ENCODE measurements around the gene TRAPPC12.

The TRAPPC12 gene

GRCh38 chr2:3465328-3465727 lies 85.8 kb downstream of the TRAPPC12 start:
- peaks cover 62% of the 10 kb centered on the region for H3K36me3 ChIP-seq (ENCODE audit: insufficient read depth, insufficient read length, low read length)
- DNase-seq (ENCODE audit: low read depth, low spot score), result no peak
- no peaks in the 10 kb centered on the region for H3K9me3 ChIP-seq (ENCODE audit: insufficient read depth, low read length)
- no peak overlapping the region for H3K4me3 ChIP-seq (ENCODE audit: insufficient read length, low read depth)
- no peaks in the 10 kb centered on the region for H3K27me3 ChIP-seq (ENCODE audit: insufficient read depth, insufficient read length)
- no peaks in the 10 kb centered on the region for H3K4me1 ChIP-seq (ENCODE audit: insufficient read depth, insufficient read length)
- TF ChIP-seq ZNF274 (IDR thresholded peaks at IDR 0.05; ENCODE audit: low read depth, low read length) (no peak), SUZ12 (IDR thresholded peaks at IDR 0.05; ENCODE audit: extremely low read depth, insufficient read depth, insufficient read length) (no peak), YY1 (IDR thresholded peaks at IDR 0.05; ENCODE audit: insufficient read depth, insufficient read length) (no peak)
- H3K9ac ChIP-seq (ENCODE audit: insufficient read length, low read depth), result no peak overlapping the region

GRCh38 chr2:3465844-3466481 lies 86.5 kb downstream of the TRAPPC12 start:
- Histone ChIP-seq H3K36me3 (ENCODE audit: insufficient read depth, insufficient read length, low read length) (peaks cover 57% of the 10 kb centered on the region), H3K9me3 (ENCODE audit: insufficient read depth, low read length) (no peaks in the 10 kb centered on the region), H3K4me1 (ENCODE audit: insufficient read depth, insufficient read length) (no peaks in the 10 kb centered on the region), H3K27me3 (ENCODE audit: insufficient read depth, insufficient read length) (no peaks in the 10 kb centered on the region), H3K4me3 (ENCODE audit: insufficient read length, low read depth) (no peak overlapping the region), H3K9ac (ENCODE audit: insufficient read length, low read depth) (peak overlapping the region; percentile 28)
- TF ChIP-seq ZNF274 (IDR thresholded peaks at IDR 0.05; ENCODE audit: low read depth, low read length) (no peak), YY1 (IDR thresholded peaks at IDR 0.05; ENCODE audit: insufficient read depth, insufficient read length) (no peak), SUZ12 (IDR thresholded peaks at IDR 0.05; ENCODE audit: extremely low read depth, insufficient read depth, insufficient read length) (no peak)
- DNase-seq (ENCODE audit: low read depth, low spot score), result no peak

- no peaks in the 10 kb centered on the region for H3K4me1 ChIP-seq (ENCODE audit: insufficient read depth, insufficient read length)
- no peak for TF ChIP-seq SUZ12 (IDR thresholded peaks at IDR 0.05; ENCODE audit: extremely low read depth, insufficient read depth, insufficient read length)
- TF ChIP-seq YY1 (IDR thresholded peaks at IDR 0.05; ENCODE audit: insufficient read depth, insufficient read length), result no peak
- TF ChIP-seq ZNF274 (IDR thresholded peaks at IDR 0.05; ENCODE audit: low read depth, low read length), result no peak
- no peak overlapping the region for H3K4me3 ChIP-seq (ENCODE audit: insufficient read length, low read depth)
- DNase-seq (ENCODE audit: low read depth, low spot score), result no peak
- no peaks in the 10 kb centered on the region for H3K27me3 ChIP-seq (ENCODE audit: insufficient read depth, insufficient read length)
- peaks cover 56% of the 10 kb centered on the region for H3K36me3 ChIP-seq (ENCODE audit: insufficient read depth, insufficient read length, low read length)
- H3K9me3 ChIP-seq (ENCODE audit: insufficient read depth, low read length), result no peaks in the 10 kb centered on the region
- H3K9ac ChIP-seq (ENCODE audit: insufficient read length, low read depth), result peak overlapping the region; percentile 28
These were observed 87.0 kb downstream of the TRAPPC12 start for GRCh38 chr2:3466482-3466863.

- TF ChIP-seq ZNF274 (IDR thresholded peaks at IDR 0.05; ENCODE audit: low read depth, low read length) (no peak), YY1 (IDR thresholded peaks at IDR 0.05; ENCODE audit: insufficient read depth, insufficient read length) (no peak), SUZ12 (IDR thresholded peaks at IDR 0.05; ENCODE audit: extremely low read depth, insufficient read depth, insufficient read length) (no peak)
- H3K4me1 ChIP-seq (ENCODE audit: insufficient read depth, insufficient read length), result no peaks in the 10 kb centered on the region
- DNase-seq (ENCODE audit: low read depth, low spot score), result no peak
- H3K36me3 ChIP-seq (ENCODE audit: insufficient read depth, insufficient read length, low read length), result peaks cover 59% of the 10 kb centered on the region
- H3K4me3 ChIP-seq (ENCODE audit: insufficient read length, low read depth), result no peak overlapping the region
- no peak overlapping the region for H3K9ac ChIP-seq (ENCODE audit: insufficient read length, low read depth)
- no peaks in the 10 kb centered on the region for H3K9me3 ChIP-seq (ENCODE audit: insufficient read depth, low read length)
- H3K27me3 ChIP-seq (ENCODE audit: insufficient read depth, insufficient read length), result no peaks in the 10 kb centered on the region
These were observed 87.5 kb downstream of the TRAPPC12 start for GRCh38 chr2:3466966-3467365.

GRCh38 chr2:3467654-3468053 lies 88.2 kb downstream of the TRAPPC12 start:
- Histone ChIP-seq H3K36me3 (ENCODE audit: insufficient read depth, insufficient read length, low read length) (peaks cover 63% of the 10 kb centered on the region), H3K4me1 (ENCODE audit: insufficient read depth, insufficient read length) (peaks cover under 1% of the 10 kb centered on the region), H3K9ac (ENCODE audit: insufficient read length, low read depth) (no peak overlapping the region), H3K4me3 (ENCODE audit: insufficient read length, low read depth) (no peak overlapping the region), H3K27me3 (ENCODE audit: insufficient read depth, insufficient read length) (no peaks in the 10 kb centered on the region), H3K9me3 (ENCODE audit: insufficient read depth, low read length) (no peaks in the 10 kb centered on the region)
- TF ChIP-seq YY1 (IDR thresholded peaks at IDR 0.05; ENCODE audit: insufficient read depth, insufficient read length) (no peak), ZNF274 (IDR thresholded peaks at IDR 0.05; ENCODE audit: low read depth, low read length) (no peak), SUZ12 (IDR thresholded peaks at IDR 0.05; ENCODE audit: extremely low read depth, insufficient read depth, insufficient read length) (no peak)
- DNase-seq (ENCODE audit: low read depth, low spot score), result no peak

- no peak for TF ChIP-seq SUZ12 (IDR thresholded peaks at IDR 0.05; ENCODE audit: extremely low read depth, insufficient read depth, insufficient read length)
- no peak for TF ChIP-seq YY1 (IDR thresholded peaks at IDR 0.05; ENCODE audit: insufficient read depth, insufficient read length)
- TF ChIP-seq ZNF274 (IDR thresholded peaks at IDR 0.05; ENCODE audit: low read depth, low read length), result no peak
- peaks cover 3% of the 10 kb centered on the region for H3K4me1 ChIP-seq (ENCODE audit: insufficient read depth, insufficient read length)
- peaks cover 65% of the 10 kb centered on the region for H3K36me3 ChIP-seq (ENCODE audit: insufficient read depth, insufficient read length, low read length)
- no peak overlapping the region for H3K4me3 ChIP-seq (ENCODE audit: insufficient read length, low read depth)
- H3K9ac ChIP-seq (ENCODE audit: insufficient read length, low read depth), result no peak overlapping the region
- DNase-seq (ENCODE audit: low read depth, low spot score), result no peak
- no peaks in the 10 kb centered on the region for H3K9me3 ChIP-seq (ENCODE audit: insufficient read depth, low read length)
- H3K27me3 ChIP-seq (ENCODE audit: insufficient read depth, insufficient read length), result no peaks in the 10 kb centered on the region
These were observed 88.9 kb downstream of the TRAPPC12 start for GRCh38 chr2:3468296-3468988.

GRCh38 chr2:3469486-3469885 lies 90.0 kb downstream of the TRAPPC12 start:
- Histone ChIP-seq H3K27me3 (ENCODE audit: insufficient read depth, insufficient read length) (no peaks in the 10 kb centered on the region), H3K36me3 (ENCODE audit: insufficient read depth, insufficient read length, low read length) (peaks cover 55% of the 10 kb centered on the region), H3K4me3 (ENCODE audit: insufficient read length, low read depth) (no peak overlapping the region), H3K4me1 (ENCODE audit: insufficient read depth, insufficient read length) (peaks cover 3% of the 10 kb centered on the region), H3K9ac (ENCODE audit: insufficient read length, low read depth) (no peak overlapping the region), H3K9me3 (ENCODE audit: insufficient read depth, low read length) (no peaks in the 10 kb centered on the region)
- DNase-seq (ENCODE audit: low read depth, low spot score), result no peak
- TF ChIP-seq YY1 (IDR thresholded peaks at IDR 0.05; ENCODE audit: insufficient read depth, insufficient read length) (no peak), ZNF274 (IDR thresholded peaks at IDR 0.05; ENCODE audit: low read depth, low read length) (no peak), SUZ12 (IDR thresholded peaks at IDR 0.05; ENCODE audit: extremely low read depth, insufficient read depth, insufficient read length) (no peak)
